HG02973 (cell line): ENCODE data around the gene HBP1.
"Not testable (repeated sequence)": the region's sequence is repeated elsewhere in the genome, so short reads cannot be mapped to it uniquely, and the experiment has no call there.

Experiments used
- ATAC-seq: cut with Tn5 transposase; IDR thresholded peaks from one replicate; pipeline ENCODE4 v1.9.1; 2021; ENCODE audit warnings: moderate library complexity; ENCODE audit not compliant: unreplicated experiment

HBP1 gene

DNA sequence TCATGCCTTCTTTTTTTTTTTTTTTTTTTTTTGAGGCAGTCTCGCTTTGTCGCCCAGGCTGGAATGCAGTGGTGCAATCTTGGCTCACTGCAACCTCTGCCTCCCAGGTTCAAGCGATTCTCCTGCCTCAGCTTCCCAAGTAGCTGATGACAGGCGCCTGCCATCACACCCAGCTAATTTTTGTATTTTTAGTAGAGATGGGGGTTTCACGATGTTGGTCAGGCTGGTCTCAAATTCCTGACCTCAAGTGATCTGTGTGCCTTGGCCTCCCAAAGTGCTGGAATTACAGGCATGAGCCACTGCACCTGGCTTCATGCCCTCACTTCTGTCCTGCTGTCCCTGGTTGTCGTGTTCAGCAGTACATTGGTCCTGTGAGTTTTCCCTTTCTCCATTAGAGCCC is 52.0 kb downstream of the HBP1 start:
- ATAC-seq, result not testable (repeated sequence)

DNA sequence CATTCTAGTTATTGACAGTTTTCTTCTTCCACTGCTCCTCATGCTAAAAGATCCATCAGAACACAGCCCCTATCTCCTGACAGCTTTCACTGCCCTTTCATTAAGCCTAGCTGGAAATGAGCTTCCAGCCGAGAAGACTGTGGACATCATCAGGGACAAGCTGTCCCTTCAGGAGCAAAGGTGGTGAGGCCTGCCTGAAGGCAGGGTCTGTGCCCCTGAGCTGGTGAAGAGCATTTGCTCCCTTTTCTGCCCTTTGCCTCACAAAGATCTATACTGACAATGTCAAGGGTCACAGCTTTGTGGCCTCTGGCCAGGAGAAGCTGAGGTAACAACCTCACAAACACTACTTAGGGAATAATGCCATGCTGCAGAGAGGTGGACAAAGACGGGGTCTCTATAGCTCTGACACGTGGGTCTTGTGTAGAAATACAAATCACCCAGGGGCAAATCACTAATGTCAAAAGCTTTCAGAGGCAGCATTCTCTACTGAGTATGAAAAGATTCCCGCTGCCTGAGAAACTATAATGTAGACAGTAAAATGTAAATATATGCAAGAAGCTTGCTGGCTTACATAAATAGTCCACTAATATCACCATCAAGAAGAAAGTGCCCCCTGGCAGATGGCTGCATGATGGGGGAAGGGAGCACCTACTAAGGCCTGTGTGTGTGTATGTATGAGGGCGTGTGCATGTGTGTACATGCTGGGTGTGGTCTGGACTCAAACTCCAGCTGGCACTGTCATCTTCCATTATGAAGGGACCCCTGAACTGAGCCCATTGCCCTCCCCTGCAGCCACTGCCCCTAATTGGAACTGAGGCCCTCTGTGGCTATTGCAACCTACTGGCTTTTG is 55.8 kb downstream of the HBP1 start:
- ATAC-seq, result no peak

DNA sequence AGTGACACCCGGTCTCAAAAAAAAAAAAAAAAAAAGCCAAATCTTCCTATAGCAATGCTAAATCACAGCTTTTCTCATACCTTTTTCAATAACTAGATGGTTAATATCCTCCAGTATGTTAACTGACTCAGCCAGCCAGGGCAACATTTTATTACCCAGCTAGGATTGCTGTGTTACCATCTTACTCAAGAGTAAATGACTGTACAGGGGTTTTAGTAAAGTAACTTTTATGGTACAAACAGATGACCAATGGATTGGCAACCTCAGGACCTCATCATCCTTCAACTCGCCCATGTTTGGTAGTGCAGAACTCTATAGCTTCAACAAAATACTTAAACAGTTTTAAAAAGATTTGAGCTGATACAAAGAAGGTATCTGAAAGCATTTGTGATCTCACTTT is 59.5 kb downstream of the HBP1 start:
- ATAC-seq, result no peak

DNA sequence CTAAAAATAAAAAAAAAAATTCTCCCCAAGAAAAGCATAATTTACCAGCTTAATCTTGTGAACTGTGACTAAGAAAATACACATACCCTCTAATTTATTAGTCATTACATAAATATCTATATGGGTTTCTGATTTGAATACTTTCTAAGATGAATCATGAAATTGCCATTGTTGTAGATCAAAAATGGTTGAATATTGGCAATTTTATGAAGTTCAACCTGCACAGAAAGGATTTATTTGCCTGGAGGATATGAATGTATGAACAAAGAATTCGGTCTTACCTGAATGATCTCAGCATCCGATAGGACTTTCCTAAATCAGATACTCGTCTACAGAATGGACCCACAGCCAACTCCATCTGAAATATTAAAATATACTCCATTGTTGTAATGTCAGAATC is 61.5 kb downstream of the HBP1 start:
- ATAC-seq, result no peak

DNA sequence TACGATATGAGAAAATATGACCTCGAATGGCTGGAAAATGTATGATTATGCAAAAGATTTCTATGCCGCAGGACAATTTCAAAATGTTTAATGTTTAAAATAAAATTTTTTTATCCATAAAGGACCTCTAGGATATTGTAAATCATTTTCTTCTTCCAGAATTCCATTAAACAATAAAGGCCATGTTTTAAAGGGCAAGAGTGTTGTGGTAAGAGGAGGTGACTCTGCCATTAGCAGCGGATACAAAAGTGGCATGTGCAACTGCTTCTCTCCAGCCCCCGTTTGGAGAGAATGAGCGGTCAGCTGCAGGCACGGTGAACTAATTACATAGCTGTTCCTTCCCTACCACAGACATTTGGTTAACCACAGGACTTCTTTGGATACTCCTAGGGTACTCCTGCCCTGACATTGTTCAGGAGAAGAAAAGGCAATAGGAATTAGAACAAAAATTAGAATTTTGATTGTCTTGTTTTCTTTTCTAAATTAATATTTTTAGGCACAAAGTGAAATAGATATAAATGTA is 63.8 kb downstream of the HBP1 start:
- ATAC-seq, result no peak

DNA sequence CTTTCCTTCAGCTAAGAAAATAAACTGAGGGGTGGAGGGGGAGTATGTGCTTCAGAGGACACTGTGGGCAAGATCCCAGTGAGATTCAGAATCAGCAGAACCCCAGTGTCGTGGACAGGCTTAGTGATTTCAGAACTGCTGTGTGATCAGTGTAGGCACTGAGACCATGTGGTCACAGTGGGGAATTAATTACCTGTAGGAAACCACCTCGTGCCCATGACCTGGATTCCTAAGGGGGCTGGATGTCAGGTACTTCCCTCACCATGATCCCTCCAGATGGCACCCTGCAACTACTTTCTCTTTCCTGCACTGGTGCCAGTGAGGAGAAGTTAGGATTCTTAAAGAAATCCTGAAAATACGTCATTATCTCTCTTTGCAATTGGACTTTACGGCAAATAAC is 64.4 kb downstream of the HBP1 start:
- no peak for ATAC-seq

DNA sequence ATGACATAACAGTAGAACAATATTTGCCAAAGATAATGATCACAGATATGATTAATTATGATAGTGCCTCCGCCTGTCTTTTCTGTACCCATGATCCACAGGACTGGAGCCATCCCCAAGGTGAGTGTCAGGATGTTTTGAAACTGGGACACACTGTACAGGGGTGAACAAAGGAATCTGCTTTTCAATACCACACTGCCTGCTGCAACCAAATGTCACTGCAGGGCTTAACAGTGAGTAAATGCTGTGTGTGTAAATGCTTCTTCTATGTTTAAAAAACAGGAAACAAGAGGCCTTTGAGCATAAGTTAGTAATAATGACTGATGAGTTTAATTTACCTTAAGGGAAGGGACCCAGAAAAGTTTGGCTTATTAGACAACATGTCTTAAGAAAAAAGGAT is 65.2 kb downstream of the HBP1 start:
- no peak for ATAC-seq

DNA sequence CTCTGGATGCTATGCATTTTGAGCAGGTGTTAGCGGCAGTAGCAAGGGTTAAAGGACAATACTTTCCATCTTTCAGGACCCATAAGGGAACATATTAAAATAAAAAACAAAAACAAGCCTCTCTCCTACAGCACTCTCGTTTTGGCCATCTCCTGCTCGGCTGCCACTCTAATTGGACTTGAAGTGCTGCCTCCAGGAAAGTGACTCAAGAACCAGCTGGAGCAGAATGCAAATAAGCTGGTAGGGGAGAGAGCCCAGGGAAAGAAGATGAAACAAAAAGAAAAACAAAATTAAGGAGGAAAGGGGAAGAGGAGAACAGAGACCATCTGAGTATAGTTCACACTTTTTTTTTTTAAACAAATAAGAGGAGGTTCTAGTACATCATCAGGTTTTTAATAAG is 65.6 kb downstream of the HBP1 start:
- ATAC-seq, result no peak

DNA sequence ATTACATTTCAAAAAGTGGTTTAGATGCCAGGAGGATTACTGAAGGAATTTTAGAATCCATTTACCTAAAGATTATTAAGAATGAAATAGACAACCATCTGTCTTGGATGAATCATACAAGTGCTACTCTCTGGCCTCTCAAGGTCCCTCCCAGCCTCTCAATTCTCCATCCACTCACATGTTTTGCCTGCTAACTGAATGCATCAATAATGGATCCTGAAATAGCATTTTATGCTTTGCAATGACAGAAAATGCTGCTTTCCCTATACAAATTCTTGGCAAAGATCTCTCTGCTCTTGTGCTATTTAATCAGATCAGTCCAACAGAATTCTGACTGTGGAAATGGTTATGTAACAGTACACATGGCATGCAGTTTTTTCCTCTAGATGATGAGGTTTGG is 68.1 kb downstream of the HBP1 start:
- no peak for ATAC-seq

DNA sequence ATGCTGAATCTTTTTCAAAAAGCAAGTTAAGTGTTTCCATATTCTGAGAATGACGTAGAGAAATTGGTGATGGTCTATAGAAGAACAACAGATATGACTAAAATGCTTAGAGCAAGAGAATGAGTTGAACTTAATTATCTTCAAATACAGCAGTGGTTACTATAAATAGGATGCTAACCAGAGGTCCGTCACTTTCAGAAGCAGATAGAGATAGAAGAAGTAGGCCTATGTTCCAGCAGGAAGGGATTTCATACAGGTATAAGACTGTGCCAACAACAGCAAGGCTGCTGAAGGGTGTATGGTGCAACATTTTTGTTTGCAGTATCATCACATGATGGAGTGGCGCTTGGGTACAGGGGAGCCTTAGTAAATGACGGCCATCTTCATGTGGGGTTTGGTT is 68.6 kb downstream of the HBP1 start:
- ATAC-seq, result no peak

DNA sequence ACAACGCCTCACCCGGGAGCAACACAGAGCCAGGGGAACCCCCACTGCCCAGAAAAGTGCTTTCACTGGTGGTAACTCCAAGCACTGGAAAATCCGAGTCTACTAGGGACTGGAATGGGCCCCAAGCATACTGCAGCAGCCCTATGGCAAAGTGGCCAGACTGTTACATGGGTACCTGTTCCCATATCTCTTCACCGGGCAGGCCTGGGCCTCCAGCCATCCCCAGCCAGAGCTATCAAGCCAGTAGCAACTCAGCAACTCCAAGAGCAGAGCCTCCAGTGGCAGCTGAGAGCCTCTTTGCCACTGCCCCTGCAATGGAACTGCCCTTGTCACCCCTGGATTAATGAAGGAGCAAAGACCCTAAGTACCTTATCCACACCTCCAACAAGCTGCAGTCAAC is 73.5 kb downstream of the HBP1 start:
- ATAC-seq, result no peak

DNA sequence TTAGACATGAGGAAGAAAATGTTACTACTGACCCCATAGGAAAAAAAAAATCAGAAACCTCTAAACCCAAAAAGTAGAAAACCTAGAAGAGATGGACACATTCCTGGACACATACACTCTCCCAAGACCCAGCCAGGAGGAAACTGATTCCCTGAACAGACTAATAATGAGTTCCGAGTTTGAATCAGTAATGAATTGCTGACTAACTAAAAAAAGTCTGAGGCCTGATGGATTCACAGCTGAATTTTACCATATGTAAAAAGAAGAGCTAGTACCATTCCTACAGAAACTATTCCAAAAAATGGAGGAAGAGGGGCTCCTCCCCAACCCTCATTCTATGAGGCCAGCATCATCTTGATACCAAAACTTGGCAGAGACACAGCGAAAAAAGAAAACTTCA is 75.8 kb downstream of the HBP1 start:
- no peak for ATAC-seq

DNA sequence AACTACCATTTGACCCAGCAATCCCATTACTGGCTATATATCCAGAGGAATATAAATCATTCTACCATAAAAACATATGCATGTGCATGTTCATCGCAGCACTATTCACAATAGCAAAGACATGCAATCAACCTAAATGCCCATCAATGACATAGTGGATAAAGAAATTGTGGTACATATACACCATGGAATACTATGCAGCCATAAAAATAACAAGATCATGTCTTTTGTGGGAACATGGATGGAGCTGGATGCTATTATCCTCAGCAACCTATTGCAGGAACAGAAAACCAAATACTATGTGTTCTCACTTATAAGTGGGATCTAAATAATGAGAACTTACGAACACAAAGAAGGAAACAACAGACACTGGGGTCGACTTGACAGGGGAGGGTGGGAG is 78.0 kb downstream of the HBP1 start:
- not testable (repeated sequence) for ATAC-seq

DNA sequence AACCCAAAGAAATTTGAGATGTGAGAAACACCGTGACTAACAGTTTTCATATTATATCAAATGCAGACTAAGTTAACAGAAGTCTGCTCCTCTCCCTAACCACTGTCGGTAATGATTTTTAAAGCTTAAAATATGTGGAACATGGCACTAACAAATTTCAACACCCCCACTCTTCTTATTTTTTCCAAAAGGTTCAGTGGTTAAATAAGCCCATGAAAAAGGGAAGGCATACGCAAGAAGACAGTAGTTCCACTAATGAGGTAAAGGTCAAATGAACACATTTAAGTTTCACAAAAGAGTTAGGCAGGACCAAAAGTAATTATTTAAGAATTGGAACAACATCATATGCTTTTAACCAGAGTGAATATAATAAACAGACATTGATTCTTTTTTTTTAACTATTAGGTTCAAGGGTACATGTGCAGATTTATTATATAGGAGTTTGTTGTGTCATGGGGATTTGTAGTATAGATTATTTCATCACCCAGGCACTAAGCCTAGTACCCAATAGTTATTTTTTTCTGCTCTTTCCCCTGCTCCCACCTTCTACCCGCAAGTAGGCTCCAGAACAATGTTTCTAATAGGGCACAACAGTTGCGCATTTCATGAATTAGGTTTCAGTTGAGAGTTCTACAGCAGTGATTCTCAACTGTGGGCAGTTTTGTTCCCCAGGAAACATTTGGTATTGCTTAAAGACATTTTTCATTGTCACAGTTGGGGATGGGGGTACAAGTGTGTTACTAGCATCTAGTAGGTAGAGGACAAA is 79.9 kb downstream of the HBP1 start:
- ATAC-seq, result no peak

DNA sequence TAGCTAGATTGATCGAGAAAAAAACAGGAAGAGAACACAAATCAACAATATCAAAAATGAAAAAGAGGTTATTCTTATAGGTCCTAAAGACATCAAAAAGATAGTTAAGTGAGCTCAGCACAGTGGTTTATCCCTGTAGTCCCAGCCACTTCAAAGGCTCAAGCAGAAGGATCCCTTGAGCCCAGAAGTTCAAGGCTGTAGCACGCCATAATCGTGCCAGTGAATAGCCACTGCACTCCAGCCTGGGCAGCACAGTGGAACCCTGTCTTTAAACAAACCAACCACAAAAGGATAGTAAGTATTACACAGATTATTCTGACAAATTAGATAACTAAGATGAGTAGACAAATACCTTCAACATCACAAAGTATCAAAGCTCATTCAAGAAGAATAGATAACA is 83.2 kb downstream of the HBP1 start:
- no peak for ATAC-seq
